HEK293 (cell line): Measurements from ENCODE around the gene RBBP8NL.

Experiments used
- GLIS2 ChIP-seq: fragments of 450-650 bp; formaldehyde crosslinking; IDR thresholded peaks from 2 replicates; pipeline ENCODE4 v1.5.1; 2016; ENCODE audit warnings: missing biosample characterization, missing genetic modification characterization
- KLF1 ChIP-seq: fragments of 450-650 bp; formaldehyde crosslinking; IDR thresholded peaks from 2 replicates; pipeline ENCODE4 v1.5.1; 2016; ENCODE audit warnings: missing biosample characterization, missing genetic modification characterization
- OSR2 ChIP-seq: fragments of 450-650 bp; formaldehyde crosslinking; IDR thresholded peaks from 2 replicates; pipeline ENCODE4 v1.5.1; 2016; ENCODE audit warnings: missing biosample characterization, missing genetic modification characterization
- ZFP69B ChIP-seq: fragments of 450-650 bp; formaldehyde crosslinking; IDR thresholded peaks from 2 replicates; pipeline ENCODE4 v1.5.1; 2016; ENCODE audit warnings: missing biosample characterization, missing genetic modification characterization
- ZNF16 ChIP-seq: fragments of 450-650 bp; formaldehyde crosslinking; IDR thresholded peaks from 2 replicates; pipeline ENCODE4 v1.5.1; 2016; ENCODE audit warnings: low read depth, missing biosample characterization, missing genetic modification characterization
- ZNF19 ChIP-seq: fragments of 450-650 bp; formaldehyde crosslinking; IDR thresholded peaks from 2 replicates; pipeline ENCODE4; 2016; ENCODE audit warnings: missing biosample characterization, missing genetic modification characterization, low read depth
- ZNF2 ChIP-seq: fragments of 450-650 bp; formaldehyde crosslinking; IDR thresholded peaks from 2 replicates; pipeline ENCODE4 v1.5.1; 2016; ENCODE audit warnings: missing biosample characterization, missing genetic modification characterization
- ZNF239 ChIP-seq: fragments of 450-650 bp; formaldehyde crosslinking; IDR thresholded peaks from 2 replicates; pipeline ENCODE4 v1.5.1; 2016; ENCODE audit warnings: missing biosample characterization, missing genetic modification characterization
- ZNF311 ChIP-seq: fragments of 450-650 bp; formaldehyde crosslinking; IDR thresholded peaks from 2 replicates; pipeline ENCODE4 v1.5.1; 2017; ENCODE audit warnings: missing biosample characterization, missing genetic modification characterization, borderline replicate concordance
- ZNF335 ChIP-seq: fragments of 450-650 bp; formaldehyde crosslinking; conservative IDR thresholded peaks from 2 replicates; pipeline ENCODE4 v1.5.1; 2016; ENCODE audit warnings: missing biosample characterization, missing genetic modification characterization
- ZNF341 ChIP-seq: fragments of 450-650 bp; formaldehyde crosslinking; IDR thresholded peaks from 2 replicates; pipeline ENCODE4; 2016; ENCODE audit warnings: low read depth, missing biosample characterization, missing genetic modification characterization
- ZNF404 ChIP-seq: fragments of 450-650 bp; formaldehyde crosslinking; IDR thresholded peaks from 2 replicates; pipeline ENCODE4 v1.5.1; 2017; ENCODE audit warnings: missing biosample characterization, missing genetic modification characterization
- ZNF416 ChIP-seq: fragments of 450-650 bp; formaldehyde crosslinking; IDR thresholded peaks from 2 replicates; pipeline ENCODE4 v1.5.1; 2016; ENCODE audit warnings: missing biosample characterization, missing genetic modification characterization
- ZNF48 ChIP-seq: fragments of 450-650 bp; formaldehyde crosslinking; IDR thresholded peaks from 2 replicates; pipeline ENCODE4 v1.5.1; 2016; ENCODE audit warnings: missing biosample characterization, missing genetic modification characterization
- ZNF530 ChIP-seq: fragments of 450-650 bp; formaldehyde crosslinking; IDR thresholded peaks from 2 replicates; pipeline ENCODE4 v1.5.1; 2016; ENCODE audit warnings: low read depth, missing biosample characterization, missing genetic modification characterization
- ZNF558 ChIP-seq: fragments of 450-650 bp; formaldehyde crosslinking; IDR thresholded peaks from 2 replicates; pipeline ENCODE4 v1.5.1; 2016; ENCODE audit warnings: missing biosample characterization, missing genetic modification characterization
- ZNF561 ChIP-seq: fragments of 450-650 bp; IDR thresholded peaks from 2 replicates; pipeline ENCODE4 v1.5.1; 2018; ENCODE audit warnings: missing biosample characterization, missing genetic modification characterization, borderline replicate concordance
- ZNF624 ChIP-seq: fragments of 450-650 bp; formaldehyde crosslinking; IDR thresholded peaks from 2 replicates; pipeline ENCODE4 v1.5.1; 2017; ENCODE audit warnings: missing biosample characterization, missing genetic modification characterization
- ZNF629 ChIP-seq: fragments of 450-650 bp; formaldehyde crosslinking; IDR thresholded peaks from 2 replicates; pipeline ENCODE4 v1.5.1; 2017; ENCODE audit warnings: missing biosample characterization, missing genetic modification characterization
- ZNF654 ChIP-seq: fragments of 450-650 bp; formaldehyde crosslinking; IDR thresholded peaks from 2 replicates; pipeline ENCODE4 v1.5.1; 2016; ENCODE audit warnings: low read depth, missing biosample characterization, missing genetic modification characterization
- ZNF785 ChIP-seq: fragments of 450-650 bp; formaldehyde crosslinking; IDR thresholded peaks from 2 replicates; pipeline ENCODE4 v1.5.1; 2016; ENCODE audit warnings: missing biosample characterization, missing genetic modification characterization
- ZNF791 ChIP-seq: fragments of 450-650 bp; formaldehyde crosslinking; IDR thresholded peaks from 2 replicates; pipeline ENCODE4 v1.5.1; 2016; ENCODE audit warnings: missing biosample characterization, missing genetic modification characterization
- TF ChIP-seq, protein P1 (sequence below): fragments of 450-650 bp; formaldehyde crosslinking; IDR thresholded peaks from 2 replicates; pipeline ENCODE4 v1.5.1; 2017; ENCODE audit warnings: missing biosample characterization, missing genetic modification characterization
- TF ChIP-seq, protein P2 (sequence below): IDR thresholded peaks from 2 replicates; pipeline ENCODE4 v1.6.1; 2011; ENCODE audit warnings: mild to moderate bottlenecking, low read depth, low read length, borderline replicate concordance
- TF ChIP-seq, protein P3 (sequence below): fragments of 450-650 bp; formaldehyde crosslinking; optimal IDR thresholded peaks from 2 replicates; pipeline ENCODE3; 2016; ENCODE audit warnings: missing biosample characterization, mild to moderate bottlenecking, missing genetic modification characterization
- TF ChIP-seq, protein P4 (sequence below): fragments of 450-650 bp; formaldehyde crosslinking; IDR thresholded peaks from 2 replicates; pipeline ENCODE4 v1.5.1; 2016; ENCODE audit warnings: missing biosample characterization, missing genetic modification characterization
- TF ChIP-seq, protein P5 (sequence below): fragments of 450-650 bp; formaldehyde crosslinking; IDR thresholded peaks from 2 replicates; pipeline ENCODE4 v1.5.1; 2016; ENCODE audit warnings: missing biosample characterization, missing genetic modification characterization
- TF ChIP-seq, protein P6 (sequence below): fragments of 450-650 bp; formaldehyde crosslinking; IDR thresholded peaks from 2 replicates; pipeline ENCODE4 v1.5.1; 2016; ENCODE audit warnings: missing biosample characterization, missing genetic modification characterization
- TF ChIP-seq, protein P7 (sequence below): fragments of 450-650 bp; formaldehyde crosslinking; conservative IDR thresholded peaks from 2 replicates; pipeline ENCODE4 v1.5.1; 2016; ENCODE audit warnings: low read depth, missing biosample characterization, missing genetic modification characterization

RBBP8NL gene

DNA sequence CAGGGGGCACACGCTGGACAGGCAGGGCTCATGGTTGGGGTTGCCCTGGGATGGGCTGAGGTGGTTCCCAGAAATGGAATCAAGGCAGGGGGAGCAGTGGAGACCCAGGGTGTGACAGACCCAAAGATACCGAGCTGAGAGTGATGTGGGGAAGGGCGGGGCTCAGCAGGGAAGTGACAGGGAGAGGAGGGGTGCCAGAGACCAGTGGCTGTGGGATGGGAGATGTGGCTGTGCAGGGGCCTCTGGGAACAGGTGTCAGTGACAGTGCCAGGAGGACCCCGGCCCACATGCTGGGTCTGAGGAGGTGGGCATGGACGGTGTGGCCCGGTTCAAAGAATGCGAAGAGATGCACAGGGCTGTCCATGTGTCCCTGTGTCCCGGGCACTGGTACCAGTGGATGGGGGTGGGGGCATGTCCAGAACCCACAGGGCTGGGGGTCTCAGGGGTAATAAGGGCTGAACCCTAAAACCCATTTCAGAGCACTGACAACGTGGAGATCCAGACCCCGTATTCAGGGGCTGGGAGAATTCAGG is 21.3 kb downstream of the RBBP8NL start (continued):
- TF ChIP-seq, protein P1, sequence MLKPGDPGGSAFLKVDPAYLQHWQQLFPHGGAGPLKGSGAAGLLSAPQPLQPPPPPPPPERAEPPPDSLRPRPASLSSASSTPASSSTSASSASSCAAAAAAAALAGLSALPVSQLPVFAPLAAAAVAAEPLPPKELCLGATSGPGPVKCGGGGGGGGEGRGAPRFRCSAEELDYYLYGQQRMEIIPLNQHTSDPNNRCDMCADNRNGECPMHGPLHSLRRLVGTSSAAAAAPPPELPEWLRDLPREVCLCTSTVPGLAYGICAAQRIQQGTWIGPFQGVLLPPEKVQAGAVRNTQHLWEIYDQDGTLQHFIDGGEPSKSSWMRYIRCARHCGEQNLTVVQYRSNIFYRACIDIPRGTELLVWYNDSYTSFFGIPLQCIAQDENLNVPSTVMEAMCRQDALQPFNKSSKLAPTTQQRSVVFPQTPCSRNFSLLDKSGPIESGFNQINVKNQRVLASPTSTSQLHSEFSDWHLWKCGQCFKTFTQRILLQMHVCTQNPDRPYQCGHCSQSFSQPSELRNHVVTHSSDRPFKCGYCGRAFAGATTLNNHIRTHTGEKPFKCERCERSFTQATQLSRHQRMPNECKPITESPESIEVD (tag by site-specific recombination) = no peak
- no peak for TF ChIP-seq ZNF530 (tag by site-specific recombination)
- TF ChIP-seq OSR2 (tag by site-specific recombination) = no peak
- TF ChIP-seq, protein P2, sequence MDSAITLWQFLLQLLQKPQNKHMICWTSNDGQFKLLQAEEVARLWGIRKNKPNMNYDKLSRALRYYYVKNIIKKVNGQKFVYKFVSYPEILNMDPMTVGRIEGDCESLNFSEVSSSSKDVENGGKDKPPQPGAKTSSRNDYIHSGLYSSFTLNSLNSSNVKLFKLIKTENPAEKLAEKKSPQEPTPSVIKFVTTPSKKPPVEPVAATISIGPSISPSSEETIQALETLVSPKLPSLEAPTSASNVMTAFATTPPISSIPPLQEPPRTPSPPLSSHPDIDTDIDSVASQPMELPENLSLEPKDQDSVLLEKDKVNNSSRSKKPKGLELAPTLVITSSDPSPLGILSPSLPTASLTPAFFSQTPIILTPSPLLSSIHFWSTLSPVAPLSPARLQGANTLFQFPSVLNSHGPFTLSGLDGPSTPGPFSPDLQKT = no peak
- TF ChIP-seq, protein P3, sequence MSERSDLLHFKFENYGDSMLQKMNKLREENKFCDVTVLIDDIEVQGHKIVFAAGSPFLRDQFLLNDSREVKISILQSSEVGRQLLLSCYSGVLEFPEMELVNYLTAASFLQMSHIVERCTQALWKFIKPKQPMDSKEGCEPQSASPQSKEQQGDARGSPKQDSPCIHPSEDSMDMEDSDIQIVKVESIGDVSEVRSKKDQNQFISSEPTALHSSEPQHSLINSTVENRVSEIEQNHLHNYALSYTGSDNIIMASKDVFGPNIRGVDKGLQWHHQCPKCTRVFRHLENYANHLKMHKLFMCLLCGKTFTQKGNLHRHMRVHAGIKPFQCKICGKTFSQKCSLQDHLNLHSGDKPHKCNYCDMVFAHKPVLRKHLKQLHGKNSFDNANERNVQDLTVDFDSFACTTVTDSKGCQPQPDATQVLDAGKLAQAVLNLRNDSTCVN (tag by site-specific recombination) = no peak
- no peak for TF ChIP-seq ZNF561 (tag by site-specific recombination)
- TF ChIP-seq ZFP69B (tag by site-specific recombination) = no peak
- TF ChIP-seq, protein P4, sequence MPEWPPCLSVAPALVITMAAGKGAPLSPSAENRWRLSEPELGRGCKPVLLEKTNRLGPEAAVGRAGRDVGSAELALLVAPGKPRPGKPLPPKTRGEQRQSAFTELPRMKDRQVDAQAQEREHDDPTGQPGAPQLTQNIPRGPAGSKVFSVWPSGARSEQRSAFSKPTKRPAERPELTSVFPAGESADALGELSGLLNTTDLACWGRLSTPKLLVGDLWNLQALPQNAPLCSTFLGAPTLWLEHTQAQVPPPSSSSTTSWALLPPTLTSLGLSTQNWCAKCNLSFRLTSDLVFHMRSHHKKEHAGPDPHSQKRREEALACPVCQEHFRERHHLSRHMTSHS (tag by site-specific recombination) = no peak
- TF ChIP-seq, protein P5, sequence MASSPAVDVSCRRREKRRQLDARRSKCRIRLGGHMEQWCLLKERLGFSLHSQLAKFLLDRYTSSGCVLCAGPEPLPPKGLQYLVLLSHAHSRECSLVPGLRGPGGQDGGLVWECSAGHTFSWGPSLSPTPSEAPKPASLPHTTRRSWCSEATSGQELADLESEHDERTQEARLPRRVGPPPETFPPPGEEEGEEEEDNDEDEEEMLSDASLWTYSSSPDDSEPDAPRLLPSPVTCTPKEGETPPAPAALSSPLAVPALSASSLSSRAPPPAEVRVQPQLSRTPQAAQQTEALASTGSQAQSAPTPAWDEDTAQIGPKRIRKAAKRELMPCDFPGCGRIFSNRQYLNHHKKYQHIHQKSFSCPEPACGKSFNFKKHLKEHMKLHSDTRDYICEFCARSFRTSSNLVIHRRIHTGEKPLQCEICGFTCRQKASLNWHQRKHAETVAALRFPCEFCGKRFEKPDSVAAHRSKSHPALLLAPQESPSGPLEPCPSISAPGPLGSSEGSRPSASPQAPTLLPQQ (tag by site-specific recombination) = no peak
- TF ChIP-seq, protein P6, sequence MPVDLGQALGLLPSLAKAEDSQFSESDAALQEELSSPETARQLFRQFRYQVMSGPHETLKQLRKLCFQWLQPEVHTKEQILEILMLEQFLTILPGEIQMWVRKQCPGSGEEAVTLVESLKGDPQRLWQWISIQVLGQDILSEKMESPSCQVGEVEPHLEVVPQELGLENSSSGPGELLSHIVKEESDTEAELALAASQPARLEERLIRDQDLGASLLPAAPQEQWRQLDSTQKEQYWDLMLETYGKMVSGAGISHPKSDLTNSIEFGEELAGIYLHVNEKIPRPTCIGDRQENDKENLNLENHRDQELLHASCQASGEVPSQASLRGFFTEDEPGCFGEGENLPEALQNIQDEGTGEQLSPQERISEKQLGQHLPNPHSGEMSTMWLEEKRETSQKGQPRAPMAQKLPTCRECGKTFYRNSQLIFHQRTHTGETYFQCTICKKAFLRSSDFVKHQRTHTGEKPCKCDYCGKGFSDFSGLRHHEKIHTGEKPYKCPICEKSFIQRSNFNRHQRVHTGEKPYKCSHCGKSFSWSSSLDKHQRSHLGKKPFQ (tag by site-specific recombination) = no peak
- TF ChIP-seq ZNF2 (tag by site-specific recombination) = no peak
- TF ChIP-seq ZNF19 = no peak
- TF ChIP-seq ZNF404 (tag by site-specific recombination) = no peak
- TF ChIP-seq, protein P7, sequence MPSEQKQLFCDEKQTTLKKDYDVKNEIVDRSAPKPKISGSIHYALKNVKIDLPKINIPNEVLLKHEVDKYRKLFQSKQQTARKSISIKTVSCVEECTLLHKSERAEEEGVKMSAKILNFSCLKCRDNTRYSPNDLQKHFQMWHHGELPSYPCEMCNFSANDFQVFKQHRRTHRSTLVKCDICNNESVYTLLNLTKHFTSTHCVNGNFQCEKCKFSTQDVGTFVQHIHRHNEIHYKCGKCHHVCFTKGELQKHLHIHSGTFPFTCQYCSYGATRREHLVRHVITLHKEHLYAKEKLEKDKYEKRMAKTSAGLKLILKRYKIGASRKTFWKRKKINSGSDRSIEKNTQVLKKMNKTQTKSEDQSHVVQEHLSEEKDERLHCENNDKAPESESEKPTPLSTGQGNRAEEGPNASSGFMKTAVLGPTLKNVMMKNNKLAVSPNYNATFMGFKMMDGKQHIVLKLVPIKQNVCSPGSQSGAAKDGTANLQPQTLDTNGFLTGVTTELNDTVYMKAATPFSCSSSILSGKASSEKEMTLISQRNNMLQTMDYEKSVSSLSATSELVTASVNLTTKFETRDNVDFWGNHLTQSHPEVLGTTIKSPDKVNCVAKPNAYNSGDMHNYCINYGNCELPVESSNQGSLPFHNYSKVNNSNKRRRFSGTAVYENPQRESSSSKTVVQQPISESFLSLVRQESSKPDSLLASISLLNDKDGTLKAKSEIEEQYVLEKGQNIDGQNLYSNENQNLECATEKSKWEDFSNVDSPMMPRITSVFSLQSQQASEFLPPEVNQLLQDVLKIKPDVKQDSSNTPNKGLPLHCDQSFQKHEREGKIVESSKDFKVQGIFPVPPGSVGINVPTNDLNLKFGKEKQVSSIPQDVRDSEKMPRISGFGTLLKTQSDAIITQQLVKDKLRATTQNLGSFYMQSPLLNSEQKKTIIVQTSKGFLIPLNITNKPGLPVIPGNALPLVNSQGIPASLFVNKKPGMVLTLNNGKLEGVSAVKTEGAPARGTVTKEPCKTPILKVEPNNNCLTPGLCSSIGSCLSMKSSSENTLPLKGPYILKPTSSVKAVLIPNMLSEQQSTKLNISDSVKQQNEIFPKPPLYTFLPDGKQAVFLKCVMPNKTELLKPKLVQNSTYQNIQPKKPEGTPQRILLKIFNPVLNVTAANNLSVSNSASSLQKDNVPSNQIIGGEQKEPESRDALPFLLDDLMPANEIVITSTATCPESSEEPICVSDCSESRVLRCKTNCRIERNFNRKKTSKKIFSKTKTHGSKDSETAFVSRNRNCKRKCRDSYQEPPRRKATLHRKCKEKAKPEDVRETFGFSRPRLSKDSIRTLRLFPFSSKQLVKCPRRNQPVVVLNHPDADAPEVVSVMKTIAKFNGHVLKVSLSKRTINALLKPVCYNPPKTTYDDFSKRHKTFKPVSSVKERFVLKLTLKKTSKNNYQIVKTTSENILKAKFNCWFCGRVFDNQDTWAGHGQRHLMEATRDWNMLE (tag by site-specific recombination) = no peak
- TF ChIP-seq ZNF239 (tag by site-specific recombination) = no peak
- no peak for TF ChIP-seq ZNF654 (tag by site-specific recombination)
- no peak for TF ChIP-seq ZNF416 (tag by site-specific recombination)
- no peak for TF ChIP-seq ZNF558 (tag by site-specific recombination)
- no peak for TF ChIP-seq ZNF311 (tag by site-specific recombination)
- TF ChIP-seq ZNF624 (tag by site-specific recombination) = no peak
- peak; percentile 82 for TF ChIP-seq ZNF335 (tag by site-specific recombination)
- no peak for TF ChIP-seq ZNF629 (tag by site-specific recombination)
- TF ChIP-seq KLF1 (tag by site-specific recombination) = peak; percentile 62; the same call in 1 of the 2 replicates
- TF ChIP-seq ZNF785 (tag by site-specific recombination) = no peak
- TF ChIP-seq GLIS2 (tag by site-specific recombination) = peak; percentile 55; the same call in 1 of the 2 replicates
- TF ChIP-seq ZNF341 (tag by site-specific recombination) = no peak
- no peak for TF ChIP-seq ZNF48 (tag by site-specific recombination)
- no peak for TF ChIP-seq ZNF16 (tag by site-specific recombination)
- TF ChIP-seq ZNF791 (tag by site-specific recombination) = no peak
